BLaER1 (cell line): Measurements from ENCODE around the gene SETMAR.

Experiments used
- H3K27ac ChIP-seq: shearing (Covaris generic); formaldehyde crosslinking; 2 replicates; pipeline ENCODE4 v1.8.1; 2022
- H3K27me3 ChIP-seq: shearing (Covaris generic); formaldehyde crosslinking; 2 replicates; pipeline ENCODE4 v1.8.1; 2022
- H3K36me3 ChIP-seq: shearing (Covaris generic); formaldehyde crosslinking; 2 replicates; pipeline ENCODE4 v1.8.1; 2022
- H3K4me1 ChIP-seq: shearing (Covaris generic); formaldehyde crosslinking; 2 replicates; pipeline ENCODE4 v1.8.1; 2022
- H3K4me2 ChIP-seq: shearing (Covaris generic); formaldehyde crosslinking; 2 replicates; pipeline ENCODE4 v1.8.1; 2022
- H3K4me3 ChIP-seq: shearing (Covaris generic); formaldehyde crosslinking; 2 replicates; pipeline ENCODE4 v1.8.1; 2022
- H3K9ac ChIP-seq: shearing (Covaris generic); formaldehyde crosslinking; 2 replicates; pipeline ENCODE4 v1.8.1; 2022
- H3K9me3 ChIP-seq: shearing (Covaris generic); formaldehyde crosslinking; 2 replicates; pipeline ENCODE4 v1.8.1; 2022
- H4K20me1 ChIP-seq: shearing (Covaris generic); formaldehyde crosslinking; 2 replicates; pipeline ENCODE4 v1.8.1; 2022
- Cebpa-rat ChIP-seq: shearing (Covaris generic); IDR thresholded peaks from 2 replicates; pipeline ENCODE4 v1.8.1; 2022

SETMAR gene

GRCh38 chr3:4332111-4332510, 28.9 kb downstream of the SETMAR start:
- H3K9me3 ChIP-seq, result peaks cover 33% of the 10 kb centered on the region
- H3K36me3 ChIP-seq, result peaks cover 9% of the 10 kb centered on the region
- H3K27ac ChIP-seq, result no peak overlapping the region
- no peak overlapping the region for H3K9ac ChIP-seq
- no peaks in the 10 kb centered on the region for H3K27me3 ChIP-seq
- H3K4me2 ChIP-seq, result no peak overlapping the region
- H4K20me1 ChIP-seq, result no peaks in the 10 kb centered on the region
- no peak overlapping the region for H3K4me3 ChIP-seq
- H3K4me1 ChIP-seq, result no peaks in the 10 kb centered on the region
- TF ChIP-seq Cebpa-rat, result no peak

GRCh38 chr3:4332574-4332973, 29.4 kb downstream of the SETMAR start:
- Histone ChIP-seq H3K9ac (no peak overlapping the region), H3K9me3 (peaks cover 30% of the 10 kb centered on the region), H3K27ac (no peak overlapping the region), H3K27me3 (no peaks in the 10 kb centered on the region), H3K36me3 (peaks cover 9% of the 10 kb centered on the region), H4K20me1 (no peaks in the 10 kb centered on the region), H3K4me2 (no peak overlapping the region), H3K4me1 (no peaks in the 10 kb centered on the region), H3K4me3 (no peak overlapping the region)
- no peak for TF ChIP-seq Cebpa-rat

GRCh38 chr3:4332991-4333390, 29.8 kb downstream of the SETMAR start:
- peaks cover 26% of the 10 kb centered on the region for H3K9me3 ChIP-seq
- peaks cover 9% of the 10 kb centered on the region for H3K36me3 ChIP-seq
- H3K4me1 ChIP-seq, result no peaks in the 10 kb centered on the region
- no peak for TF ChIP-seq Cebpa-rat
- H3K27me3 ChIP-seq, result no peaks in the 10 kb centered on the region
- H4K20me1 ChIP-seq, result no peaks in the 10 kb centered on the region
- no peak overlapping the region for H3K9ac ChIP-seq
- no peak overlapping the region for H3K4me2 ChIP-seq
- H3K4me3 ChIP-seq, result no peak overlapping the region
- H3K27ac ChIP-seq, result no peak overlapping the region

GRCh38 chr3:4334548-4334947, 31.4 kb downstream of the SETMAR start:
- Histone ChIP-seq H3K4me1 (no peaks in the 10 kb centered on the region), H3K9me3 (peaks cover 10% of the 10 kb centered on the region), H3K4me3 (no peak overlapping the region), H4K20me1 (no peaks in the 10 kb centered on the region), H3K27ac (no peak overlapping the region), H3K4me2 (no peak overlapping the region), H3K36me3 (no peaks in the 10 kb centered on the region), H3K27me3 (no peaks in the 10 kb centered on the region), H3K9ac (no peak overlapping the region)
- no peak for TF ChIP-seq Cebpa-rat

GRCh38 chr3:4335840-4336562, 32.8 kb downstream of the SETMAR start:
- H3K4me2 ChIP-seq, result no peak overlapping the region
- TF ChIP-seq Cebpa-rat, result no peak
- no peaks in the 10 kb centered on the region for H4K20me1 ChIP-seq
- H3K4me1 ChIP-seq, result no peaks in the 10 kb centered on the region
- no peaks in the 10 kb centered on the region for H3K36me3 ChIP-seq
- no peak overlapping the region for H3K4me3 ChIP-seq
- H3K9ac ChIP-seq, result no peak overlapping the region
- H3K27me3 ChIP-seq, result no peaks in the 10 kb centered on the region
- H3K27ac ChIP-seq, result no peak overlapping the region
- no peaks in the 10 kb centered on the region for H3K9me3 ChIP-seq

GRCh38 chr3:4336850-4337546, 33.8 kb downstream of the SETMAR start:
- Histone ChIP-seq H3K36me3 (no peaks in the 10 kb centered on the region), H3K9me3 (no peaks in the 10 kb centered on the region), H3K4me3 (no peak overlapping the region), H3K27me3 (no peaks in the 10 kb centered on the region), H4K20me1 (no peaks in the 10 kb centered on the region), H3K4me2 (no peak overlapping the region), H3K9ac (no peak overlapping the region), H3K27ac (no peak overlapping the region), H3K4me1 (no peaks in the 10 kb centered on the region)
- TF ChIP-seq Cebpa-rat, result no peak

GRCh38 chr3:4338751-4339150, 35.6 kb downstream of the SETMAR start:
- no peaks in the 10 kb centered on the region for H3K36me3 ChIP-seq
- no peak overlapping the region for H3K4me3 ChIP-seq
- H3K4me1 ChIP-seq, result no peaks in the 10 kb centered on the region
- H3K4me2 ChIP-seq, result no peak overlapping the region
- H3K9ac ChIP-seq, result no peak overlapping the region
- H3K27me3 ChIP-seq, result no peaks in the 10 kb centered on the region
- TF ChIP-seq Cebpa-rat, result no peak
- H3K27ac ChIP-seq, result no peak overlapping the region
- no peaks in the 10 kb centered on the region for H3K9me3 ChIP-seq
- H4K20me1 ChIP-seq, result no peaks in the 10 kb centered on the region

GRCh38 chr3:4340077-4340410, 36.9 kb downstream of the SETMAR start:
- no peak for TF ChIP-seq Cebpa-rat
- Histone ChIP-seq H3K36me3 (no peaks in the 10 kb centered on the region; the same call in 1 of the 2 replicates), H3K27ac (no peak overlapping the region), H3K9me3 (no peaks in the 10 kb centered on the region), H3K27me3 (no peaks in the 10 kb centered on the region), H3K4me2 (no peak overlapping the region), H4K20me1 (no peaks in the 10 kb centered on the region), H3K4me3 (no peak overlapping the region), H3K9ac (no peak overlapping the region), H3K4me1 (no peaks in the 10 kb centered on the region)

GRCh38 chr3:4340411-4341335, 37.5 kb downstream of the SETMAR start:
- Histone ChIP-seq H3K27me3 (no peaks in the 10 kb centered on the region), H3K4me2 (peak overlapping the region; percentile 14; the same call in 1 of the 2 replicates), H3K36me3 (no peaks in the 10 kb centered on the region; the same call in 1 of the 2 replicates), H3K27ac (no peak overlapping the region), H3K4me1 (no peaks in the 10 kb centered on the region), H3K9ac (no peak overlapping the region), H3K9me3 (no peaks in the 10 kb centered on the region), H4K20me1 (no peaks in the 10 kb centered on the region), H3K4me3 (no peak overlapping the region)
- no peak for TF ChIP-seq Cebpa-rat

GRCh38 chr3:4341336-4341675, 38.1 kb downstream of the SETMAR start:
- Histone ChIP-seq H3K27me3 (no peaks in the 10 kb centered on the region), H3K4me1 (no peaks in the 10 kb centered on the region), H3K27ac (no peak overlapping the region), H3K36me3 (no peaks in the 10 kb centered on the region; the same call in 1 of the 2 replicates), H3K4me2 (no peak overlapping the region), H3K9me3 (no peaks in the 10 kb centered on the region), H3K9ac (no peak overlapping the region), H4K20me1 (no peaks in the 10 kb centered on the region), H3K4me3 (no peak overlapping the region)
- TF ChIP-seq Cebpa-rat, result no peak
